ENCODE results near the gene ROS1. TPM values are rescaled to one million over a fixed set of nuclear protein-coding genes. Genes with fewer than 3 reads are reported as not detected.

Gene ROS1
- total and polyA plus RNA-seq, 5 donors from 2014 or later, result not detected

DNA sequence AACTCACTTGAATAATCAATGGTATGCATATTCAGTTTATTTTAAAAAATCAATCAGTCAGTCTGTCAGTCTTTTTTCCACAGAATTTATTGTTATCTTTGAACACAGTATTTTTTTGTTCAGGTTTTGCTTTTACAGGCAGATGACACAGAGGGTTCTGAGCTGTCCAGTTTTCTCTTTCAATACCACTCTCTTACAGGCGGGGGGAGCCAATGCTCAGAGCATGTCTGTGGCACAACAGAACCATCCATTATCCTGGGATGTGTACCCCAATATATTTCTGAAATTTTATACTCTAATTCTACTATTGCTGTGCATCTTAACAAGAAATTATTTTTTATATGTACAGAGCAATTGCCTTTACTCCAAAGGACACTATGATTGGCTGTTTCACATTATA lies 21.2 kb downstream of the ROS1 start:
- H3K27me3 ChIP-seq (ENCODE audit: control insufficient read depth, insufficient read depth, low read length), result no peaks in the 10 kb centered on the region
- no peaks in the 10 kb centered on the region for H3K9me3 ChIP-seq (ENCODE audit: control insufficient read depth in 2 of 2, low read length in 2 of 2)
- no peak for DNase-seq
- H3K4me3 ChIP-seq (ENCODE audit: low read depth, low read length), result no peak overlapping the region
- no peaks in the 10 kb centered on the region for H3K4me1 ChIP-seq (ENCODE audit: control insufficient read depth, insufficient read depth, low read length, poor library complexity, severe bottlenecking)
- no peak overlapping the region for H3K4me3 Mint-ChIP-seq
- peaks cover 4% of the 10 kb centered on the region for H3K27me3 Mint-ChIP-seq
- ATAC-seq (ENCODE audit: low read depth in 2 of 2), result no peak
- H3K4me1 Mint-ChIP-seq, result no peaks in the 10 kb centered on the region
- H3K36me3 Mint-ChIP-seq, result no peaks in the 10 kb centered on the region
- H3K27ac Mint-ChIP-seq, result no peak overlapping the region
- H3K27ac ChIP-seq (ENCODE audit: insufficient read depth, low read length, poor library complexity, severe bottlenecking), result no peak overlapping the region
- H3K36me3 ChIP-seq (ENCODE audit: control insufficient read depth, insufficient read depth, low read length), result no peaks in the 10 kb centered on the region
- peaks cover 0 to 1% (median 0%) of the 10 kb centered on the region in 7 donors for H3K9me3 Mint-ChIP-seq

DNA sequence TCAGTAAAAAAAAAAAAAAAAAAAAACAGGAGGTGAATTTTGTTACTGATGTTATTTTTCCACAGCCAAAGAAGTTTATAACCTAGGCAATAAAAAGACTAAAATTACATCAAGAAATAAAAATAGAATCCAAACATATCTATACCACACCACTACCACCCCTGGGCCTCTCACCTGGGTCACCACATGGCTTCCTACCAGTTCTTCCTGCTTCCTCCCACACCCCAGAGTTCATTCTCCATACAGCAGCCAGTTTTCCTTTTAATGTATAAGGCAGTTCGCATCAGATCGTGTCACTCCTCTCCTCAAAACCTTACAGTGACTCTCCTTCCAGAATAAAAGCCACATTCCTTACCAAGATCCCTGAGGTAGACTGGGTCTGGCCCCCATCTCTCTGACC lies 23.9 kb downstream of the ROS1 start:
- DNase-seq, result no peak
- H3K4me1 Mint-ChIP-seq, result no peaks in the 10 kb centered on the region
- no peak overlapping the region for H3K4me3 Mint-ChIP-seq
- Histone ChIP-seq H3K4me1 (ENCODE audit: control insufficient read depth, insufficient read depth, low read length, poor library complexity, severe bottlenecking) (no peaks in the 10 kb centered on the region), H3K4me3 (ENCODE audit: low read depth, low read length) (no peak overlapping the region), H3K27ac (ENCODE audit: insufficient read depth, low read length, poor library complexity, severe bottlenecking) (no peak overlapping the region), H3K9me3 (ENCODE audit: control insufficient read depth in 2 of 2, low read length in 2 of 2) (no peaks in the 10 kb centered on the region), H3K27me3 (ENCODE audit: control insufficient read depth, insufficient read depth, low read length) (no peaks in the 10 kb centered on the region), H3K36me3 (ENCODE audit: control insufficient read depth, insufficient read depth, low read length) (no peaks in the 10 kb centered on the region)
- H3K27ac Mint-ChIP-seq, result no peak overlapping the region
- H3K27me3 Mint-ChIP-seq, result peaks cover 9% of the 10 kb centered on the region
- no peaks in the 10 kb centered on the region for H3K36me3 Mint-ChIP-seq
- ATAC-seq (ENCODE audit: low read depth in 2 of 2), result no peak
- H3K9me3 Mint-ChIP-seq, result peaks cover 0 to 1% (median 0%) of the 10 kb centered on the region in 7 donors

DNA sequence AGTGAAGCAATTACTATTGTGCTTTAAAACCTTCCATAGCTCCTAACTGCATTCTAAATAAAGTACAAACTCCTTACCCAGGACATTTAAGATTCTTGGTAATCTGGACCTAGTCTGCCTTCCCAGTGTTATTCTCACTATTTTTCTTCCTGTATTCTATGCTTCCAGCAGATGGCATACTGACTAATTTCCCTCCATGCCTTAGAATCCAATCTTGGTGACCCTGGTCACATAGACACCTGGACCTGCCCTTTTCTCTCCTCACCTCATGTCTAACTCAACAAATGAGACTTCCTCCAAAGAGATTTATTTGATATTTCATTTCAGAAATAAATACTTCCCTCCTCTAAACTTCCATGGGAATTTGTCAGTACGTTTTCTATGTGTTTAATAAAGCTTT lies 25.8 kb downstream of the ROS1 start:
- Mint-ChIP-seq H3K4me3 (no peak overlapping the region), H3K27ac (no peak overlapping the region), H3K4me1 (no peaks in the 10 kb centered on the region), H3K36me3 (no peaks in the 10 kb centered on the region), H3K27me3 (peaks cover 9% of the 10 kb centered on the region), H3K9me3 (peaks cover 0 to 1% (median 0%) of the 10 kb centered on the region in 7 donors)
- H3K36me3 ChIP-seq (ENCODE audit: control insufficient read depth, insufficient read depth, low read length), result no peaks in the 10 kb centered on the region
- H3K4me3 ChIP-seq (ENCODE audit: low read depth, low read length), result no peak overlapping the region
- H3K27me3 ChIP-seq (ENCODE audit: control insufficient read depth, insufficient read depth, low read length), result no peaks in the 10 kb centered on the region
- H3K9me3 ChIP-seq (ENCODE audit: control insufficient read depth in 2 of 2, low read length in 2 of 2), result no peaks in the 10 kb centered on the region
- no peaks in the 10 kb centered on the region for H3K4me1 ChIP-seq (ENCODE audit: control insufficient read depth, insufficient read depth, low read length, poor library complexity, severe bottlenecking)
- no peak overlapping the region for H3K27ac ChIP-seq (ENCODE audit: insufficient read depth, low read length, poor library complexity, severe bottlenecking)
- ATAC-seq (ENCODE audit: low read depth in 2 of 2) (no peak), DNase-seq (no peak)

DNA sequence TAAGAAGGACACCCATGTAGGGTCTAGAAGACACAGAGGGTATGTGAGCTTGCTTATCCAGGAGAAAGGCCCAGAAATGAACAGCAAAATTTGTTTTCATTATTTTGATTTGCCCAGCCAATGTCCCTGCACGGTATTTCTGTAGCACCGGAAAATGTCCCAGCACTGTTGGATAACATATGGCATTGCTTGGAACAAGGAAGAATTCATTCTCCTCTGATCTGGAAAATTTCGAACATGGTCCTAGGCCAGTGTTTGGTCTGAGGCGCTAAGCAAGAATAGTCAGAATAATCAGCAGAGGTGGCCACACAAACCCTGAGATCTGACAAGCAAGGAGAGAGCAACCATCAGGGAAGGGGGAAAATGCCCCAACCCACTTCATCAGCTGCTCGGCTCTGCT lies 26.6 kb downstream of the ROS1 start:
- H3K4me1 ChIP-seq (ENCODE audit: control insufficient read depth, insufficient read depth, low read length, poor library complexity, severe bottlenecking), result no peaks in the 10 kb centered on the region
- no peak for DNase-seq
- H3K9me3 ChIP-seq (ENCODE audit: control insufficient read depth in 2 of 2, low read length in 2 of 2), result no peaks in the 10 kb centered on the region
- no peak for ATAC-seq (ENCODE audit: low read depth in 2 of 2)
- H3K9me3 Mint-ChIP-seq, result peaks cover 0 to 1% (median 0%) of the 10 kb centered on the region in 7 donors
- no peak overlapping the region for H3K4me3 Mint-ChIP-seq
- no peak overlapping the region for H3K27ac ChIP-seq (ENCODE audit: insufficient read depth, low read length, poor library complexity, severe bottlenecking)
- no peaks in the 10 kb centered on the region for H3K36me3 ChIP-seq (ENCODE audit: control insufficient read depth, insufficient read depth, low read length)
- no peaks in the 10 kb centered on the region for H3K27me3 ChIP-seq (ENCODE audit: control insufficient read depth, insufficient read depth, low read length)
- no peak overlapping the region for H3K27ac Mint-ChIP-seq
- H3K36me3 Mint-ChIP-seq, result no peaks in the 10 kb centered on the region
- H3K4me3 ChIP-seq (ENCODE audit: low read depth, low read length), result no peak overlapping the region
- H3K27me3 Mint-ChIP-seq, result peaks cover 4% of the 10 kb centered on the region
- H3K4me1 Mint-ChIP-seq, result no peaks in the 10 kb centered on the region

DNA sequence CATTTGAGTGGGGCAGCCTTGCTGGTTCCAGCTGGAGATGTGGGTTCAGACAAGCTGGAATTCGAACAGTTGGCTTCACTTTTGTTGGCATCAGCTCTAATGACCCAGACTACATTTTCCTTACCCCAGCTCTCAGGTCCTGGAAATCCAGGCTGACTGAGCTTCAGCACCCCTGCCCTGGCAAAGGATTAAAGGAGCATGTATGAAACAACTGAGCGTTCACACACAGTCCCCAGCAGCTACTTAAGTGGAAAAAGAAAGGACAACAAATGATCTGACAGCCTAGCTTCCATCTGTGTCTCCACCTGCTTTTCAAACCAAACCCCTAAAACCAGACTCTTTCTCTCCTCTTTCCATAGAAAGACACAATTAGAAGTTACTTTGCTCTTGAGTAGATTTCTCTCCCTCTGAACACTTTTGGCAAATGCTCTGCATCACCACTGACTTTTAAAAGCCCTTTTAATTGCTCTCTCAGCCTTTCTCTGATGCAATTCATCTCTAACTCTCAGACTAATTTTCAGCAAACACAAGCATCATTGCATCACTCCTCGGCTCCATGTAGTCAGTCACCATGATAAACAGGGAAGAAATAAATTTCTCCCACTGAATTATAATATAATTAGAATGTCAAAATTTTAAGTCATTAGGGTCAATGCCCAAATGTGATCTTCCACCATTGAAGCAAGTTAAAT lies 28.1 kb downstream of the ROS1 start:
- H3K27me3 Mint-ChIP-seq, result peaks cover 10% of the 10 kb centered on the region
- DNase-seq (no peak), ATAC-seq (ENCODE audit: low read depth in 2 of 2) (no peak)
- Histone ChIP-seq H3K4me3 (ENCODE audit: low read depth, low read length) (no peak overlapping the region), H3K9me3 (ENCODE audit: control insufficient read depth in 2 of 2, low read length in 2 of 2) (no peaks in the 10 kb centered on the region), H3K4me1 (ENCODE audit: control insufficient read depth, insufficient read depth, low read length, poor library complexity, severe bottlenecking) (no peaks in the 10 kb centered on the region), H3K27me3 (ENCODE audit: control insufficient read depth, insufficient read depth, low read length) (no peaks in the 10 kb centered on the region), H3K36me3 (ENCODE audit: control insufficient read depth, insufficient read depth, low read length) (no peaks in the 10 kb centered on the region), H3K27ac (ENCODE audit: insufficient read depth, low read length, poor library complexity, severe bottlenecking) (no peak overlapping the region)
- no peak overlapping the region for H3K4me3 Mint-ChIP-seq
- H3K36me3 Mint-ChIP-seq, result no peaks in the 10 kb centered on the region
- peaks cover 0 to 1% (median 0%) of the 10 kb centered on the region in 7 donors for H3K9me3 Mint-ChIP-seq
- no peak overlapping the region for H3K27ac Mint-ChIP-seq
- no peaks in the 10 kb centered on the region for H3K4me1 Mint-ChIP-seq

DNA sequence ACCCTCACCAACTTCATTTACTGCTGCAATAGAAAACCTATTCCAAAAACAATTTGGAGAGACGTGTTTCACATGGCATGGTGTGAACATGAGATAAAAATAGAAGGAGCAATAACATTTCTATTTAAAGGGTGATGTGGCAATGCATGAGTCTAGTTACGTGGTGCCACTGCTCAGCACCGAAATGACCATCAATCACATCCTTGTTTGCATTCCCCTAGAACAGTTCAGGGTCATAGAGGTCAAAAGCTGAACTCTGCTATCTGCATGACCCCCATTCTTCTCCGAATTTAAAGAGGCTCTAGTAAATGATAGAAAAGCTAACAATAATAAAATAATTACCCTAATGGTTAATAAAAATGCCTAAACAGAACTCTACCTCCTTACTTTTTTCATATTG lies 29.5 kb downstream of the ROS1 start:
- Mint-ChIP-seq H3K9me3 (peaks cover 0 to 1% (median 0%) of the 10 kb centered on the region in 7 donors), H3K27ac (no peak overlapping the region), H3K4me3 (no peak overlapping the region), H3K4me1 (no peaks in the 10 kb centered on the region), H3K36me3 (no peaks in the 10 kb centered on the region), H3K27me3 (peaks cover 12% of the 10 kb centered on the region)
- H3K27ac ChIP-seq (ENCODE audit: insufficient read depth, low read length, poor library complexity, severe bottlenecking), result no peak overlapping the region
- ATAC-seq (ENCODE audit: low read depth in 2 of 2) (no peak), DNase-seq (no peak)
- no peaks in the 10 kb centered on the region for H3K27me3 ChIP-seq (ENCODE audit: control insufficient read depth, insufficient read depth, low read length)
- H3K36me3 ChIP-seq (ENCODE audit: control insufficient read depth, insufficient read depth, low read length), result no peaks in the 10 kb centered on the region
- no peaks in the 10 kb centered on the region for H3K9me3 ChIP-seq (ENCODE audit: control insufficient read depth in 2 of 2, low read length in 2 of 2)
- H3K4me3 ChIP-seq (ENCODE audit: low read depth, low read length), result no peak overlapping the region
- no peaks in the 10 kb centered on the region for H3K4me1 ChIP-seq (ENCODE audit: control insufficient read depth, insufficient read depth, low read length, poor library complexity, severe bottlenecking)

DNA sequence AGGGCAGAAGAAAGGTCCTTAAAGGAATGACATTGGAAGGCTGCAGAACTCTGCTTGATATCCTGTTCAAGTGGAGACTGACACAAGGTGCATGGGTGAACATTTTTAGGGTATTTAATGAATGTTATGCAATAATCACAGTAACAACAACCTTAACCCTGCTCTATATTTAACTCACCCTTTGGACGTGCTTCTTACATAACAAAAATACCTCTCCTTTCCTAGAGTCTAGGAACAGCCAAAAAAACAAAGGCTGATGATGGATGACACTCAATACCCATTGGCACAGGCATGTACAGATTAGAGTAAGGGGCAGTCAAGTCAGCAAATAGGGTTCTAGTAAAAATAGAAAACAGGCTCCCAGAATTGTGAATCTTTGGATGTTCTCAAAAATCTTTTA lies 30.6 kb downstream of the ROS1 start:
- Mint-ChIP-seq H3K9me3 (peaks cover 0 to 1% (median 0%) of the 10 kb centered on the region in 7 donors), H3K27me3 (peaks cover 16% of the 10 kb centered on the region), H3K4me1 (no peaks in the 10 kb centered on the region), H3K36me3 (no peaks in the 10 kb centered on the region), H3K27ac (no peak overlapping the region), H3K4me3 (no peak overlapping the region)
- H3K9me3 ChIP-seq (ENCODE audit: control insufficient read depth in 2 of 2, low read length in 2 of 2), result no peaks in the 10 kb centered on the region
- ATAC-seq (ENCODE audit: low read depth in 2 of 2) (no peak), DNase-seq (no peak)
- no peaks in the 10 kb centered on the region for H3K27me3 ChIP-seq (ENCODE audit: control insufficient read depth, insufficient read depth, low read length)
- H3K27ac ChIP-seq (ENCODE audit: insufficient read depth, low read length, poor library complexity, severe bottlenecking), result no peak overlapping the region
- no peak overlapping the region for H3K4me3 ChIP-seq (ENCODE audit: low read depth, low read length)
- H3K4me1 ChIP-seq (ENCODE audit: control insufficient read depth, insufficient read depth, low read length, poor library complexity, severe bottlenecking), result no peaks in the 10 kb centered on the region
- no peaks in the 10 kb centered on the region for H3K36me3 ChIP-seq (ENCODE audit: control insufficient read depth, insufficient read depth, low read length)

DNA sequence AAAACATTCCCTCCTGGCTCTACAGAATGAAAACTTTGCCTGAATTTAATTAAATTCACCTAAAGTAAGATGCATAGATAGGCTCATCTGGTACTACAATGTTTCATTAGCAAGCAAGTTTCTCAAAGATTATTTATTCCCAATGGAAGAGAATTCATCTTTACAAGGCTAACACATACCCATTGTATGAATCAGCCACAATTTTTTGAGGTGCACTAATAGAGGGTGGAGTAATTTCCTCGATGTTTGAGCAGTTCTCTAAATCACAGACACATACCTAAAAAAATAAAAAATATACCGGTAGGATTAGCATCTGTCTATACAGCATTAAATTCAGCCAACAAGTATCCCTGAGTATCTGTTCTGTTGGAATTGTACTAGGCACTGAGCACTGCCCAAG lies 32.7 kb downstream of the ROS1 start:
- no peak for ATAC-seq (ENCODE audit: low read depth in 2 of 2)

More for the DNA sequence above, 32.7 kb downstream of the ROS1 start:
- Histone ChIP-seq H3K9me3 (ENCODE audit: control insufficient read depth in 2 of 2, low read length in 2 of 2) (no peaks in the 10 kb centered on the region), H3K4me3 (ENCODE audit: low read depth, low read length) (no peak overlapping the region), H3K27ac (ENCODE audit: insufficient read depth, low read length, poor library complexity, severe bottlenecking) (no peak overlapping the region), H3K4me1 (ENCODE audit: control insufficient read depth, insufficient read depth, low read length, poor library complexity, severe bottlenecking) (no peaks in the 10 kb centered on the region), H3K27me3 (ENCODE audit: control insufficient read depth, insufficient read depth, low read length) (no peaks in the 10 kb centered on the region), H3K36me3 (ENCODE audit: control insufficient read depth, insufficient read depth, low read length) (no peaks in the 10 kb centered on the region)
- no peak overlapping the region for H3K27ac Mint-ChIP-seq
- H3K4me1 Mint-ChIP-seq, result no peaks in the 10 kb centered on the region
- peaks cover 16% of the 10 kb centered on the region for H3K27me3 Mint-ChIP-seq
- peaks cover 0 to 1% (median 0%) of the 10 kb centered on the region in 7 donors for H3K9me3 Mint-ChIP-seq
- H3K4me3 Mint-ChIP-seq, result no peak overlapping the region
- H3K36me3 Mint-ChIP-seq, result no peaks in the 10 kb centered on the region
- no peak for DNase-seq

All from CD4-positive, CD25-positive, alpha-beta regulatory T cell (primary cell).